Ureter (tissue), 1 donor: Measurements from ENCODE around the gene GGA3. TPM values are rescaled to one million over a fixed set of nuclear protein-coding genes. Genes with fewer than 3 reads are reported as not detected.
"Not testable (repeated sequence)": the region's sequence is repeated elsewhere in the genome, so short reads cannot be mapped to it uniquely, and the experiment has no call there.

Experiments
- DNase-seq: peaks from one replicate; pipeline ENCODE4 v3.0.0-alpha.2; 2020; ENCODE audit warnings: low spot score
- total RNA-seq: library from RNA; stranded (reverse); gene quantifications from one replicate; pipeline ENCODE4 v1.2.4, GENCODE V29; 2023
- donor health status: DM: yes; HTN: yes; CAD: no.

Gene GGA3
- total RNA-seq, 1 donor from 2014 or later = 61.4 TPM

- no peak for DNase-seq
These were observed 33.7 kb downstream of the GGA3 start for GRCh38 chr17:75227729-75228128.

- DNase-seq = no peak
These were observed 36.4 kb downstream of the GGA3 start for GRCh38 chr17:75225016-75225415.

GRCh38 chr17:75219815-75220214 is 41.6 kb downstream of the GGA3 start:
- no peak for DNase-seq

- DNase-seq = no peak
These were observed 43.3 kb downstream of the GGA3 start for GRCh38 chr17:75218131-75218530.

- DNase-seq = no peak
These were observed 52.3 kb downstream of the GGA3 start for GRCh38 chr17:75209061-75209460.

GRCh38 chr17:75208161-75208560 is 53.2 kb downstream of the GGA3 start:
- DNase-seq = no peak

- DNase-seq = no peak
These were observed 53.6 kb downstream of the GGA3 start for GRCh38 chr17:75207760-75208159.

- not testable (repeated sequence) for DNase-seq
These were observed 54.4 kb downstream of the GGA3 start for GRCh38 chr17:75207050-75207407.

- DNase-seq = no peak
These were observed 55.6 kb downstream of the GGA3 start for GRCh38 chr17:75205793-75206163.

GRCh38 chr17:75205037-75205792 is 56.2 kb downstream of the GGA3 start, which contains the start of gene NUP85:
NUP85 (plus strand) TSS chr17:75205679; CDS start chr17:75205762, 83 bp downstream.
- peak; percentile 94 for DNase-seq

- no peak for DNase-seq
These were observed 61.4 kb downstream of the GGA3 start for GRCh38 chr17:75199886-75200618.

- no peak for DNase-seq
These were observed 66.5 kb downstream of the GGA3 start for GRCh38 chr17:75194879-75195278.

- no peak for DNase-seq
These were observed 69.8 kb downstream of the GGA3 start for GRCh38 chr17:75191584-75191983.

- DNase-seq = no peak
These were observed 72.8 kb downstream of the GGA3 start for GRCh38 chr17:75188614-75189013.

Other genes starting within 250 kb of the GGA3 start
- gene MRPL58, start 248.9 kb downstream of the GGA3 start, total RNA-seq = 32.1 TPM
- gene ATP5PD, start 214.6 kb downstream of the GGA3 start, total RNA-seq = 270 TPM
- 25.3 TPM for gene KCTD2, start 214.4 kb downstream of the GGA3 start, total RNA-seq
- gene SLC16A5, start 173.7 kb downstream of the GGA3 start, total RNA-seq = 77.7 TPM
- gene ARMC7, start 151.6 kb downstream of the GGA3 start, total RNA-seq = 13.8 TPM
- gene NT5C, start 129.9 kb downstream of the GGA3 start, total RNA-seq = 81.6 TPM
- gene JPT1, start 107.1 kb downstream of the GGA3 start, total RNA-seq = 93.9 TPM
- 326 TPM for gene SUMO2, start 78.6 kb downstream of the GGA3 start, total RNA-seq
- gene NUP85, start 55.9 kb downstream of the GGA3 start, total RNA-seq = 88.6 TPM
- 57.0 TPM for gene MRPS7, start 273 bp upstream of the GGA3 start, total RNA-seq
- 19.9 TPM for gene MIF4GD, start 9.6 kb upstream of the GGA3 start, total RNA-seq
- 8.8 TPM for gene SLC25A19, start 27.8 kb upstream of the GGA3 start, total RNA-seq
- gene GRB2, start 144.1 kb upstream of the GGA3 start, total RNA-seq = 79.0 TPM
- gene TMEM94, start 195.0 kb upstream of the GGA3 start, total RNA-seq = 73.2 TPM